HG02678 (cell line): Measurements from ENCODE around the gene CHRNE.
"Not testable (repeated sequence)": the region's sequence is repeated elsewhere in the genome, so short reads cannot be mapped to it uniquely, and the experiment has no call there.

Source experiments
- ATAC-seq: cut with Tn5 transposase; IDR thresholded peaks from one replicate; pipeline ENCODE4 v1.9.1; 2021; ENCODE audit warnings: mild to moderate bottlenecking, moderate library complexity; ENCODE audit not compliant: unreplicated experiment

The CHRNE gene

DNA sequence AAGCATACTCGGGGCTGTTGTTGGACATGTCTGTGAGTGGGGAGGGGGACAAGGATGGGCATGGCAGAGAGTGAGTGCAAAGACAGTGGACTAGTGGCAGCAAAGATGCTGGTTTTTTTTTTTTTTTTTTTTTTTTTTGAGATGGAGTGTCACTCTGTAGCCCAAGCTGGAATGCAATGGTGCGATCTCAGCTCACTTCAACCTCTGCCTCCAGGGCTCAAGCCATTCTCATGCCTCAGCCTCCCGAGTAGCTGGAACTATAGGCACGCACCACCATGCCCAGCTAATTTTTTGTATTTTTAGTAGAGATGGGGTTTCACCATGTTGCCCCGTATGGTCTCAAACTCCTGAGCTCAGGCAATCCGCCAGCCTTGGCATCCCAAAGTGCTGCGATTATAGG is 45.6 kb downstream of the CHRNE start:
- not testable (repeated sequence) for ATAC-seq

DNA sequence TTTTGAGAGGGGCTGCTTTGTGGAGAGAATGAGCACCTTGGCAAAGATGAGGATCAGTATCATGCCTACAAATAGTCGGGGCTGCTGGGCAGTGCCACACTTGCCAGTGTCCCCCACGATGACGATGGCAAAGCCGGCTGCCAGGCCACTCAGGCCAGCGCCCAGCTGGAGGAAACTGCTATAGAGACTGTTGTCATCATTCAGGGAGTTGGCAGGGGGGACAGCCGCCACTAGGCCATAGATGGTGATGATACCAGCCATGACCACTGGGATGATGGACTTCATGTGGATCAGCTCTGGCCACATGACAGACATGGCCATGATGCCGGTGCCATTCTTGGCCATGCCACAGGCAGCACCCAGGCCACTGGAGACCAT is 46.0 kb downstream of the CHRNE start:
- ATAC-seq, result no peak

DNA sequence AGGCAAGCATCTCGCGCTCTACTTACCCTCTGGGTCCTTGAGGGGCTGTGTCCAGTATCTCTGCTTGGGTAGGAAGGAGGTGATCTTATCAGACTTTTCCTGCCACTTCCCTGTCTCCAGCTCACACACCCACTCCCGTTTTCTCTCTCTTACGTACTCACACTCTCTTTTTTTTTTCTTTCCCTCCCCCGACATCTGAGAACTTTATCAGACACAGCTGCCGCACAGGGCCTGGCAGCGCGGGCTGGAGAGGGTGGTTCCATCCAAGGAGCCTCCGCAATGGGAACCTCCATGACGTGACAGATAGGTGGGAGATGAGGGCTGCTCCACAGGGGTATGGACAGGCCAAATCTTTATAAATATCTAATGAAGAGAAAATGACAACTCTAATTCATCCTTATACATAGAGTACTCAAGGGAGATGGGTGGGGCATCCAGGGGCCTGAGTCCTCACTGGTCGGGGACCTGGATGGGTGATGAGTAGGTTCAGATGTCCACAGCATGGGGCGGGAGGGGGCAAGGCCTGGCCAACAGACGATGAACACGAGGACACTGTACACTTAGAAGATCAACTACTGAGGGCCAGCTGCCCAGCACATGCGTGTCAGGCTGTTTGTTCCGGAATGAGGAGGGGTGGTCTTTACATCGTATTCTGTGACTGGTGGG is 46.5 kb downstream of the CHRNE start:
- no peak for ATAC-seq

DNA sequence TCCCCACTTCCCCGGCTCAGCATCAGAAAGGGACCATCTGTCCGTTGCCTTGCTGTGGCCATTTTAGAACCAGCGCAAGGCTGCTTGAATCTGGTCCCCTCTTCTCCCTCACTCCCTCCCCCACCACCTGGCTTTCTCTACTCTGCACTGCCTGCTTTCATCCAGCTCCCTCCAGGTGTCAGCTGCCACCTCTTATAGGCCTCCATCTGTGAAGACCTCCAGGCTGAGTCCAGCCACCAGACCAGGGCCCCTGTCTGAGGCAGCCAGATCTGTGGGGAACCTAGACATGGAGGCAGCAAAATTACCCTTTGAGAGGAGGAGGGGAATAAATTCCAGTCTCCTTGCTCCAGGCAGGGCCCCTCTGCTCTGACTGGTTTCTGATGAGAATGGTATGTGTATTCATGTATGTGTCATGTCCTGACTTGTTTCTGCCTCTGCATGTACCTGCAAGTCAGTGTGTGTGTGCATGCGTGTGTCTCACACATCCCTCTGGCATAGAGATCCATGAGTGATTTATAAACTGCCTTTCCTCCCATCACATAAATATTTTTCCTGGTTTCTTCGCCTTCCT is 48.7 kb downstream of the CHRNE start:
- ATAC-seq, result no peak

DNA sequence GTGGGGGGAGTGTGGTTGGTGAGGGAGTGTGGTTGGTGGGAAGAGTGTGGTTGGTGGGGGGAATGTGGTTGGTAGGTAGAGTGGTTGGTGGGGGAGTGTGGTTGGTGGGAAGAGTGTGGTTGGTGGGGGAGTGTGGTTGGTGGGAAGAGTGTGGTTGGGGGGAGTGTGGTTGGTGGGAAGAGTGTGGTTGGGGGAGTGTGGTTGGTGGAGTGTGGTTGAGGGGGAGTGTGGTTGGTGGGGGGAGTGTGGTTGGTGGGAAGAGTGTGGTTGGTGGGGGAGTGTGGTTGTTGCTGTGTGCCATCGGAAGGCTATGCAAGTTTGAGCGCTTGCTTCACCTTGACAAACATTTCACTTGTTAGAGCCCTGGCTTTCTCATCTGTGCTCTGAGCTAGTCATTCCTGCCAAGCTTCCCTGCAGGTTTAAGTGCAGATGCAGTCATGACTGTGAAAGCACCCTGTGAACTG is 49.7 kb downstream of the CHRNE start:
- ATAC-seq, result no peak

DNA sequence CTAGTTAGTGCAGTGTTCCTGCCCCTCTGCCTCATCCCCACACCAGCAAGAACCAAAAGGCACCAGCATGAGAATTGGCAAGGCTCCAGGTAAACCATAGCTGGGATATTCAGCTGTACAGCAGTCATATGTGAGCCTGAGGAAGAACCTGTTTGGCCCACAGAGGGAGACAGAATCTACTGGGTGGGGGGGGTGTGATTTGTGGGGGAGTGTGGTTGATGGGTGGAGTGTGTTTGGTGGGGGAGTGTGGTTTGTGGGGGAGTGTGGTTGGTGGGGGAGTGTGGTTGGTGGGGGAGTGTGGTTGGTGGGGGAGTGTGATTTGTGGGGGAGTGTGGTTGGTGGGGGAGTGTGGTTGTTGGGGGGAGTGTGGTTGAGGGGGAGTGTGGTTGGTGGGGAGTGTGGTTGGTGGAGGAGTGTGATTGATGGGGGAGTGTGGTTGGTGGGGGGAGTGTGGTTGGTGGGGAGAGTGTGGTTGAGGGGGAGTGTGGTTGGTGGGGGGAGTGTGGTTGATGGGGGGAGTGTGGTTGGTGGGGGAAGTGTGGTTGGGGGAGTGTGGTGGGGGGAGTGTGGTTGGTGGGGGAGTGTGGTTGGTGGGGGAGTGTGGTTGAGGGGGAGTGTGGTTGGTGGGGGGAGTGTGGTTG is 50.2 kb downstream of the CHRNE start:
- no peak for ATAC-seq

DNA sequence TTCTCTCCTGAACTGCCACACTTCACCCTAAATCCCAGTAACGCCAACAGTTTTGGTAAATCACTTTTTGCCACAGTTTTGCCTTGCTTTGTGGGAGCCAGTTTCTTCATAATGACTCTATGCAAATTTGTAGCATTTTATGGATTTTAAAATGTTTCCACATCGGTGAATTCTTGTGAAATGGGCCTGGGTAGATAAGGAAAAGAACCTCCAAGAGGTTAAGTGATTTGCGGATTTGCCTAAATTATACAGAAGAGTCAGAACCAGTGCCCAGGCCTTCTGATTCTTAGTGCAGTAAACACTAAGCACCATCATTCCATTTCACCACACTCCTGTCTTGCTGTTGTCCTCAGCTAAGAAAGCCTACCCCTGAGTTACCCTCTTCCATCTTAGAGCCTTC is 51.8 kb downstream of the CHRNE start:
- no peak for ATAC-seq

DNA sequence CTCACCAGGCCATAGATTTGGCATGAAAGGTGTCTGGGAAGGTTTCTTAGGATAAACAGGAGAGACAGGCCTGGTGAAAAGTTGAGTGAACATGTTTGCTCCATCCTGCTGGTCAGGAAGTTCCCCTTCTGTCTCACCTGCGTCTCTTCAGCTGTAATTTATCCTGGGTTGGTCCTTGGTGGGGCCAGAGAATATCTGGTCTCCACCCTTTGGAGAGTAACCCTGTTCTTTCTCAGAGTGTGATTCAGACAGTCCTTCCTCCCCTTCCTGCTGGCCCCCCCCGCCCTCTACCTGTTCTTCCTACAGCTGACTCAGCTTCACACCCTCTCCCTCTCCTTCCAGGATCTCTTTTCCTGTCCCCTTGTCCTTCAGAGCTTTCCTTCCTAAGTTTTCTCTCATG is 52.7 kb downstream of the CHRNE start:
- no peak for ATAC-seq

DNA sequence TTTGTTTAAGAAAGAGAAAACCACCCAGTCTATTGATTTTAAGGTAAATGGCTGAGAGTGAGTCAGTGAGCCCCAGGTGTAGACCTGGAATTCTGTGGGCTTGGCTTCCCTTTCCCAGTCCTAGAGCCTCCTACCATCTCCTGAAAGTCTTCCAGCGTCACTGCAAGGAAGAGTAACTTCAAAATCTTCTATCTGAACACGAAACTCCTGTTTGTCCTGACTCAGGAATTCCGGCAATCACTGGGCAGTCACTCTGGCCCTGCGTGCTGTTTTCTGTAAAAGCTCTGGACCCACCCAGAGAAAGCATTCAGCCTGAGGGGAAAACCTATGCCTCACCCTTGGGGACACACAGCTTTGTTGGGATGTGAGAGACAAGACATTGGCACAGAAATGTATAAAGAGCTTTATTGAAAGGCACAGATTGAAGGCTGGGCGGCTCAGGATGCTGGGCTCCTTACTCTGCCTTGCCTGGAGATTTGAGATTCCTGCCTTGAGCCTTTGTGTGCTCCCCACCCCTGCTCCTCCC is 53.8 kb downstream of the CHRNE start:
- no peak for ATAC-seq
